Keratinocyte (primary cell): Measurements from ENCODE around the gene TYMS. TPM values are rescaled to one million over a fixed set of nuclear protein-coding genes. Genes with fewer than 3 reads are reported as not detected.

Experiments
- DNase-seq: peaks from one replicate; pipeline ENCODE4 v3.0.0-alpha.2; 2011; ENCODE audit warnings: low read depth, missing footprints, low spot score
- FAIRE-seq: peaks from 2 replicates; lab custom pipeline; 2011; peaks lifted over from hg19 to GRCh38; lab: Jason Lieb, UNC
- H2AFZ ChIP-seq: 2 replicates; pipeline ENCODE4 v1.6.0; 2012; ENCODE audit warnings: low read length, control low read depth, inconsistent platforms; ENCODE audit not compliant: control insufficient read depth
- H3K27ac ChIP-seq: 2 replicates; pipeline ENCODE4 v1.5.1; 2011; ENCODE audit warnings: low read length; ENCODE audit not compliant: control insufficient read depth, insufficient read depth
- H3K27me3 ChIP-seq: 3 replicates; pipeline ENCODE4 v1.6.0; 2011; ENCODE audit warnings: low read length; ENCODE audit not compliant: control insufficient read depth, insufficient read depth; ENCODE audit errors: extremely low read depth
- H3K36me3 ChIP-seq, 2 experiments: 2 replicates in 1 of 2; 3 replicates in 1 of 2; pipeline ENCODE4 v1.5.1; 2011; ENCODE audit warnings: low read length in 2 of 2, mild to moderate bottlenecking in 1 of 2; ENCODE audit not compliant: control insufficient read depth in 2 of 2, insufficient read depth in 2 of 2; ENCODE audit errors: extremely low read depth in 1 of 2
- H3K4me1 ChIP-seq: 3 replicates; pipeline ENCODE4 v1.5.1; 2011; ENCODE audit warnings: low read length; ENCODE audit not compliant: control insufficient read depth, insufficient read depth; ENCODE audit errors: extremely low read depth
- H3K4me2 ChIP-seq: 3 replicates; pipeline ENCODE4 v1.6.0; 2011; ENCODE audit warnings: low read depth, low read length; ENCODE audit not compliant: control insufficient read depth, insufficient read depth; ENCODE audit errors: extremely low read depth
- H3K4me3 ChIP-seq, 3 experiments: fragments of 200-600 bp in 1 of 3; sonication (generic) in 1 of 3; 2 replicates in 2 of 3; 3 replicates in 1 of 3; pipeline ENCODE4 v1.5.1; 2011 to 2016; ENCODE audit warnings: low read length in 3 of 3, mild to moderate bottlenecking in 3 of 3, control low read depth in 2 of 3, inconsistent platforms in 1 of 3, low read depth in 1 of 3, mixed read lengths in 1 of 3, mixed run types in 1 of 3, moderate library complexity in 1 of 3; ENCODE audit not compliant: control insufficient read depth in 2 of 3, insufficient read depth in 2 of 3; ENCODE audit errors: extremely low read depth in 1 of 3
- H3K79me2 ChIP-seq: 2 replicates; pipeline ENCODE4 v1.6.0; 2012; ENCODE audit warnings: low read length; ENCODE audit not compliant: control insufficient read depth, insufficient read depth
- H3K9ac ChIP-seq: 3 replicates; pipeline ENCODE4 v1.6.0; 2011; ENCODE audit warnings: low read length; ENCODE audit not compliant: control insufficient read depth, insufficient read depth; ENCODE audit errors: extremely low read depth
- H3K9me1 ChIP-seq: 3 replicates; pipeline ENCODE4 v1.6.0; 2011; ENCODE audit warnings: low read length; ENCODE audit not compliant: control insufficient read depth, insufficient read depth; ENCODE audit errors: extremely low read depth
- H3K9me3 ChIP-seq: 2 replicates; pipeline ENCODE4 v1.5.1; 2012; ENCODE audit warnings: low read depth, low read length; ENCODE audit not compliant: control insufficient read depth
- H4K20me1 ChIP-seq: 3 replicates; pipeline ENCODE4 v1.6.0; 2011; ENCODE audit warnings: low read length; ENCODE audit not compliant: control insufficient read depth, insufficient read depth; ENCODE audit errors: extremely low read depth
- CTCF ChIP-seq, 3 experiments: IDR thresholded peaks in 1 of 3; conservative IDR thresholded peaks in 1 of 3; optimal IDR thresholded peaks in 1 of 3; 2 replicates in 2 of 3; 3 replicates in 1 of 3; pipeline versions ENCODE3 to v1.5.1; 2011; ENCODE audit warnings: low read length in 3 of 3, mild to moderate bottlenecking in 3 of 3, moderate library complexity in 2 of 3, control low read depth in 1 of 3, inconsistent platforms in 1 of 3; ENCODE audit not compliant: insufficient read depth in 2 of 3; ENCODE audit errors: extremely low read depth in 1 of 3
- EZH2 ChIP-seq: IDR thresholded peaks from one replicate; pipeline ENCODE4 v1.6.1; 2012; ENCODE audit warnings: inconsistent platforms, mild to moderate bottlenecking, low read length, moderate library complexity
- dilution Hi-C: fragments of 300-500 bp; cut with MboI; formaldehyde crosslinking; loops from one replicate; pipeline ENCODE4 v1.7.0; 2020; ENCODE audit warnings: low sequenced_read_pairs; ENCODE audit not compliant: extremely low pct_ligation_motif_present
- polyA plus RNA-seq, 5 experiments: library from polyadenylated mRNA; depleted of rRNA in 3 of 5; stranded (reverse) in 3 of 5; stranded (forward) in 1 of 5; unstranded in 1 of 5; fragments of >200 nt; gene quantifications; 1 replicate in 1 of 5; 2 replicates in 3 of 5; 3 replicates in 1 of 5; pipeline versions ENCODE4 v1.2.1 to v1.2.3, GENCODE V29; 2011 to 2012; ENCODE audit warnings: missing spikeins in 2 of 5, low read depth in 1 of 5, low replicate concordance in 1 of 5

The TYMS gene
- polyA plus RNA-seq, 1 donor (not counting 4 experiments of a cell fraction or from before 2014, with no cell fraction given) = 39.9 TPM

GRCh38 chr18:655445-655844 lies 2.0 kb upstream of the TYMS start:
- Histone ChIP-seq H3K9me3 (no peaks in the 10 kb centered on the region), H3K27ac (no peak overlapping the region), H3K36me3 (peaks cover 0 to 8% of the 10 kb centered on the region in 2 experiments), H3K79me2 (peaks cover 22% of the 10 kb centered on the region), H3K4me3 (no peak overlapping the region), H3K4me1 (peaks cover 3% of the 10 kb centered on the region), H4K20me1 (no peaks in the 10 kb centered on the region), H2AFZ (no peak overlapping the region), H3K27me3 (no peaks in the 10 kb centered on the region), H3K9ac (no peak overlapping the region), H3K9me1 (no peaks in the 10 kb centered on the region), H3K4me2 (no peak overlapping the region)
- dilution Hi-C loops = no loop called here
- no peak for DNase-seq
- no peak for FAIRE-seq
- TF ChIP-seq EZH2 (no peak), CTCF (optimal IDR thresholded peaks at IDR 0.05 in 1 of 3, IDR thresholded peaks at IDR 0.05 in 1 of 3, conservative IDR thresholded peaks at IDR 0.05 in 1 of 3; ENCODE audit: extremely low read depth in 1 of 3, insufficient read depth in 2 of 3, low read length in 3 of 3) (no peak)

- Histone ChIP-seq H3K4me2 (peak overlapping the region; percentile 79), H3K4me3 (peak overlapping the region; percentile 74 to 84 (median 82)), H3K9me1 (no peaks in the 10 kb centered on the region), H3K4me1 (peaks cover 3% of the 10 kb centered on the region), H3K27me3 (no peaks in the 10 kb centered on the region), H3K27ac (peak overlapping the region; percentile 29), H3K36me3 (peaks cover 0 to 18% of the 10 kb centered on the region in 2 experiments), H2AFZ (peak overlapping the region; percentile 81), H3K9me3 (no peaks in the 10 kb centered on the region), H3K79me2 (peaks cover 37% of the 10 kb centered on the region), H4K20me1 (no peaks in the 10 kb centered on the region), H3K9ac (peak overlapping the region; percentile 75)
- dilution Hi-C loops = no loop called here
- no peak for DNase-seq
- no peak for FAIRE-seq
- TF ChIP-seq EZH2 (no peak), CTCF (optimal IDR thresholded peaks at IDR 0.05 in 1 of 3, IDR thresholded peaks at IDR 0.05 in 1 of 3, conservative IDR thresholded peaks at IDR 0.05 in 1 of 3; ENCODE audit: extremely low read depth in 1 of 3, insufficient read depth in 2 of 3, low read length in 3 of 3) (no peak)
Observed at GRCh38 chr18:658001-658946, 821 bp downstream of the TYMS start.
